B cell (primary cell): Measurements from ENCODE around the gene SLC22A12. TPM values are rescaled to one million over a fixed set of nuclear protein-coding genes. Genes with fewer than 3 reads are reported as not detected.

ENCODE experiments used
- ATAC-seq: fragments of 200-7000 bp; cut with Tn5 transposase; one replicate; pipeline ENCODE4 v1.10.0; 2021; ENCODE audit warnings: low read depth, mild to moderate bottlenecking, moderate number of reproducible peaks, moderate library complexity
- CTCF ChIA-PET: fragments of 350-600 bp; sonication (Branson Sonifier 250); formaldehyde crosslinking; loops from one replicate; lab custom pipeline; 2021; ENCODE audit warnings: antibody characterized with exemption, inconsistent platforms; lab: Charles Lee
- POLR2A ChIA-PET: fragments of 350-600 bp; sonication (Branson Sonifier 250); formaldehyde crosslinking; loops from one replicate; lab custom pipeline; 2021; ENCODE audit warnings: antibody characterized with exemption; lab: Charles Lee
- DNase-seq: peaks from one replicate; pipeline ENCODE4 v3.0.0; 2013
- H2AFZ ChIP-seq: 2 replicates; pipeline ENCODE4 v1.6.1; 2012; ENCODE audit warnings: mild to moderate bottlenecking, low read depth, low read length; ENCODE audit not compliant: insufficient read depth, poor library complexity, severe bottlenecking
- H3K27ac ChIP-seq, 2 donors: 1 replicate in 1 of 2; 2 replicates in 1 of 2; pipeline ENCODE4 v1.5.1; 2012 to 2013; ENCODE audit warnings: low read length in 2 of 2, mild to moderate bottlenecking in 2 of 2, moderate library complexity in 1 of 2
- H3K27me3 ChIP-seq, 4 experiments: fragments of 200-600 bp in 1 of 4; sonication (generic) in 1 of 4; replicated peaks in 1 of 4; 1 replicate in 2 of 4; 2 replicates in 2 of 4; pipeline versions ENCODE4 v1.6.1 to v1.7.0; 2013 to 2016; ENCODE audit warnings: low read length in 3 of 4, mild to moderate bottlenecking in 2 of 4, mixed read lengths in 1 of 4, moderate library complexity in 1 of 4; ENCODE audit not compliant: insufficient read depth in 4 of 4, control insufficient read depth in 3 of 4; ENCODE audit errors: control extremely low read depth in 1 of 4
- H3K36me3 ChIP-seq, 2 experiments: replicated peaks in 1 of 2; 1 replicate in 1 of 2; 2 replicates in 1 of 2; pipeline versions ENCODE4 v1.6.1 to v1.7.1; 2013; ENCODE audit warnings: low read length in 1 of 2; ENCODE audit not compliant: insufficient read depth in 2 of 2, control insufficient read depth in 1 of 2; ENCODE audit errors: control extremely low read depth in 1 of 2, extremely low read depth in 1 of 2
- H3K4me1 ChIP-seq, 2 donors: fragments of 200-600 bp in 1 of 2; sonication (generic) in 1 of 2; 1 replicate in 1 of 2; 2 replicates in 1 of 2; pipeline versions ENCODE4 v1.5.1 to v1.6.1; 2013 to 2017; ENCODE audit warnings: low read length in 2 of 2; ENCODE audit not compliant: control insufficient read depth in 2 of 2, insufficient read depth in 2 of 2
- H3K4me2 ChIP-seq: replicated peaks from 2 replicates; pipeline ENCODE3; 2012; ENCODE audit warnings: mild to moderate bottlenecking, low read depth, low read length; ENCODE audit not compliant: poor library complexity, severe bottlenecking
- H3K4me3 ChIP-seq, 5 experiments: fragments of 200-600 bp in 1 of 5; sonication (generic) in 1 of 5; 1 replicate in 3 of 5; 2 replicates in 2 of 5; pipeline versions ENCODE4 v1.5.1 to v1.7.0; 2011 to 2016; ENCODE audit warnings: low read length in 4 of 5, mild to moderate bottlenecking in 4 of 5, low read depth in 2 of 5, control low read depth in 1 of 5, moderate library complexity in 1 of 5; ENCODE audit not compliant: insufficient read depth in 1 of 5; ENCODE audit errors: control extremely low read depth in 1 of 5, extremely low read depth in 1 of 5
- H3K79me2 ChIP-seq: fragments of 200-600 bp; sonication (generic); one replicate; pipeline ENCODE4 v1.6.0; 2016; ENCODE audit warnings: low read length; ENCODE audit not compliant: control insufficient read depth, insufficient read depth
- H3K9ac ChIP-seq: fragments of 200-600 bp; sonication (generic); 2 replicates; pipeline ENCODE4 v1.6.1; 2017; ENCODE audit warnings: mild to moderate bottlenecking, low read length, moderate library complexity
- H3K9me3 ChIP-seq, 3 donors: one replicate each; pipeline versions ENCODE4 v1.6.1 to v1.7.1; 2013; ENCODE audit warnings: low read length in 2 of 3; ENCODE audit not compliant: control insufficient read depth in 2 of 3, insufficient read depth in 1 of 3; ENCODE audit errors: control extremely low read depth in 1 of 3
- H4K20me1 ChIP-seq: 2 replicates; pipeline ENCODE4 v1.6.0; 2012; ENCODE audit warnings: mild to moderate bottlenecking, low read length; ENCODE audit not compliant: insufficient read depth, control insufficient read depth, poor library complexity, severe bottlenecking
- H3K27ac Mint-ChIP-seq: one replicate; pipeline ENCODE4 v1.8.0; 2021; ENCODE audit warnings: mixed read lengths
- H3K27me3 Mint-ChIP-seq: one replicate; pipeline ENCODE4 v1.8.0; 2021; ENCODE audit warnings: mixed read lengths
- H3K4me1 Mint-ChIP-seq: one replicate; pipeline ENCODE4 v1.8.0; 2021; ENCODE audit warnings: mixed read lengths
- H3K4me3 Mint-ChIP-seq: one replicate; pipeline ENCODE4 v1.8.0; 2021; ENCODE audit warnings: mixed read lengths
- H3K9me3 Mint-ChIP-seq: one replicate; pipeline ENCODE4 v1.8.0; 2022; ENCODE audit warnings: mixed read lengths; ENCODE audit not compliant: insufficient read depth
- EZH2 ChIP-seq: IDR thresholded peaks from 2 replicates; pipeline ENCODE4 v1.6.1; 2012; ENCODE audit warnings: borderline replicate concordance, low read depth, mild to moderate bottlenecking, moderate library complexity, low read length; ENCODE audit not compliant: insufficient read depth, poor library complexity, severe bottlenecking
- WGBS: methylation state at CpG from one replicate; pipeline ENCODE4 v1.1.5; 2013; ENCODE audit warnings: missing lambda C conversion rate; ENCODE audit not compliant: insufficient coverage; 5-methylcytosine and 5-hydroxymethylcytosine counted together
- intact Hi-C: fragments of 100-400 bp; cut with micrococcal nuclease; formaldehyde crosslinking; loops from one replicate; pipeline ENCODE4 v1.10.0; 2022
- polyA plus RNA-seq: library from polyadenylated mRNA; depleted of rRNA; stranded (reverse); fragments of >200 nt; gene quantifications from 2 replicates; pipeline ENCODE4 v1.2.3, GENCODE V29; 2012
- total RNA-seq, 2 donors: library from RNA; stranded (reverse); fragments of 120-200 nt in 1 of 2; gene quantifications; 1 replicate in 1 of 2; 2 replicates in 1 of 2; pipeline versions ENCODE4 v1.2.3 to v1.2.4, GENCODE V29; 2013 to 2022
- TF ChIP-seq, protein P1 (sequence below): fragments of 200-600 bp; IDR thresholded peaks from one replicate; pipeline ENCODE4 v1.8.0; 2022; ENCODE audit warnings: antibody characterized with exemption, mild to moderate bottlenecking

Gene SLC22A12
- total and polyA plus RNA-seq, 2 donors (not counting 1 experiment from before 2014, with no cell fraction given) = not detected

DNA sequence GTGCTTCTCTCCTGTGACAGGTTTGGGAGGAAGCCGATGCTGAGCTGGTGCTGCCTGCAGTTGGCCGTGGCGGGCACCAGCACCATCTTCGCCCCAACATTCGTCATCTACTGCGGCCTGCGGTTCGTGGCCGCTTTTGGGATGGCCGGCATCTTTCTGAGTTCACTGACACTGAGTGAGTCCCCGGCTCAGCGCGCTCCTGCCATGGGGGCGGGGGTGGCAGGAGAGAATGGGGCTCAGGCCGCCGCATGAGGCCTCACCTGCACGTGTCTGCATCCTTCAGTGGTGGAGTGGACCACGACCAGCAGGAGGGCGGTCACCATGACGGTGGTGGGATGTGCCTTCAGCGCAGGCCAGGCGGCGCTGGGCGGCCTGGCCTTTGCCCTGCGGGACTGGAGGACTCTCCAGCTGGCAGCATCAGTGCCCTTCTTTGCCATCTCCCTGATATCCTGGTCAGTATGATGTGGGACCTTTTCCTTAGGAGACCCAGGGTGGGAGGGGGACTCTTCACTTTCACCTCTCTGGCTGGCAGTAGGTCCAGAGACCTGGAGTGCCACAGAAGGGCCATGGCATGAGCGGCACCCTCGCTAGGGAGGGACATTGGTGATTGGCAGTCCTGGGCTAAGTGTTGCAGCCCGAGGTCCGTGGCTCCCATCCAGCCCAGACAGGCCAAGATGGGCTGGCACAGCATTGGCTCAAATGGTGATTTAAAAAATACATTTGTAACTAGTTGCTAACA, 28.9 kb upstream of the SLC22A12 start:
- intact Hi-C loops = no loop called here
- Histone ChIP-seq H3K27ac (no peak overlapping the region), H3K36me3 (no peaks in the 10 kb centered on the region), H3K9ac (no peak overlapping the region), H3K27me3 (no peaks in the 10 kb centered on the region), H3K9me3 (no peaks in the 10 kb centered on the region), H3K4me3 (no peak overlapping the region), H4K20me1 (no peaks in the 10 kb centered on the region), H3K79me2 (no peaks in the 10 kb centered on the region), H3K4me2 (no peak overlapping the region), H2AFZ (no peak overlapping the region), H3K4me1 (peaks cover 0 to 4% of the 10 kb centered on the region in 2 donors)
- CTCF ChIA-PET = no interaction called here
- Mint-ChIP-seq H3K27me3 (peaks cover 8% of the 10 kb centered on the region), H3K9me3 (no peaks in the 10 kb centered on the region), H3K27ac (no peak overlapping the region), H3K4me1 (no peaks in the 10 kb centered on the region), H3K4me3 (no peak overlapping the region)
- 98% methylated on average over 27 of the region's 29 CpGs for WGBS
- POLR2A ChIA-PET = no interaction called here
- TF ChIP-seq, protein P1, sequence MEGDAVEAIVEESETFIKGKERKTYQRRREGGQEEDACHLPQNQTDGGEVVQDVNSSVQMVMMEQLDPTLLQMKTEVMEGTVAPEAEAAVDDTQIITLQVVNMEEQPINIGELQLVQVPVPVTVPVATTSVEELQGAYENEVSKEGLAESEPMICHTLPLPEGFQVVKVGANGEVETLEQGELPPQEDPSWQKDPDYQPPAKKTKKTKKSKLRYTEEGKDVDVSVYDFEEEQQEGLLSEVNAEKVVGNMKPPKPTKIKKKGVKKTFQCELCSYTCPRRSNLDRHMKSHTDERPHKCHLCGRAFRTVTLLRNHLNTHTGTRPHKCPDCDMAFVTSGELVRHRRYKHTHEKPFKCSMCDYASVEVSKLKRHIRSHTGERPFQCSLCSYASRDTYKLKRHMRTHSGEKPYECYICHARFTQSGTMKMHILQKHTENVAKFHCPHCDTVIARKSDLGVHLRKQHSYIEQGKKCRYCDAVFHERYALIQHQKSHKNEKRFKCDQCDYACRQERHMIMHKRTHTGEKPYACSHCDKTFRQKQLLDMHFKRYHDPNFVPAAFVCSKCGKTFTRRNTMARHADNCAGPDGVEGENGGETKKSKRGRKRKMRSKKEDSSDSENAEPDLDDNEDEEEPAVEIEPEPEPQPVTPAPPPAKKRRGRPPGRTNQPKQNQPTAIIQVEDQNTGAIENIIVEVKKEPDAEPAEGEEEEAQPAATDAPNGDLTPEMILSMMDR = no peak
- no peak for TF ChIP-seq EZH2
- DNase-seq = no peak
- no peak for ATAC-seq

DNA sequence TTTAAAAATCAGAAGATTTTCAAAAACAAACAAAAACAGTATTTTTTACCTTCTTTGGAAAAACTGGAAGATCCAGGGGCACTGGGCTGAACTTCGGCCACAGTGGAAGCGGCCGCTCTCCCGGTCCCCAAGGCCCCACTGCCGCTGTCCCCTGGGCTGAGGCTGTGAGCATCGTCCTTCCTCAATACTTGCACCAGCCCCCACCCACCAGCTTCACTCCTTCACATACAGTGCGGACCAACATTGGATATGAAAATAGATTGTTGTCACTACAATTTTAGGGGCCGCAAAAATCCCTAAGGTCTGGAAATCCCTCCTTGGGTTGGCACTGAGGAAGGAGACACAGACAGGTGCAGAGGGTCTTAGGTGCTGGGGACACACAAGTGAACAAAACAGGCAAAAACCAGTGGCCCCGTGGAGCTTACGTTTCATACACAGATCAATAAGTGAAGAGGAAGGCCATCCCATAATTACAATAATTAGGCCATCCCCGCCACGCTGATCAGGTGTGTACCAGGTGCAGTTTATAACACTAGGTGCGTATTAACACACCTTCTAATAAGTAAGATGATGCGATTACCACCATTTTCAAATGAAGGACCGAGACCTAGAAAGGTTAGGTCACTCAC, 28.2 kb upstream of the SLC22A12 start:
- no peak overlapping the region for H3K4me3 Mint-ChIP-seq
- POLR2A ChIA-PET = no interaction called here
- intact Hi-C loops = no loop called here

More for the DNA sequence above, 28.2 kb upstream of the SLC22A12 start:
- Histone ChIP-seq H3K79me2 (no peaks in the 10 kb centered on the region), H3K4me1 (peaks cover 0 to 4% of the 10 kb centered on the region in 2 donors), H3K4me2 (no peak overlapping the region), H3K27me3 (no peaks in the 10 kb centered on the region), H3K4me3 (no peak overlapping the region), H4K20me1 (no peaks in the 10 kb centered on the region), H3K36me3 (no peaks in the 10 kb centered on the region), H3K9ac (no peak overlapping the region), H2AFZ (no peak overlapping the region), H3K9me3 (no peaks in the 10 kb centered on the region), H3K27ac (no peak overlapping the region)
- Mint-ChIP-seq H3K27ac (no peak overlapping the region), H3K27me3 (peaks cover 6% of the 10 kb centered on the region), H3K4me1 (no peaks in the 10 kb centered on the region), H3K9me3 (no peaks in the 10 kb centered on the region)
- 99% methylated on average over 7 of the region's 15 CpGs for WGBS
- CTCF ChIA-PET = no interaction called here
- DNase-seq = no peak
- no peak for TF ChIP-seq EZH2
- TF ChIP-seq, protein P1 = no peak
- ATAC-seq = no peak
